Stimulated activated CD4-positive, alpha-beta T cell treated with anti-CD3 and anti-CD28 coated beads, Interleukin-4, amount 100 ng/mL, for 1 hour (primary cell): ENCODE data around the gene XPNPEP2.

Source experiments
- DNase-seq: peaks from one replicate; pipeline ENCODE4 v3.0.0-alpha.2; 2020

Gene XPNPEP2

GRCh38 chrX:129781680-129782495 lies 43.1 kb downstream of the XPNPEP2 start:
- peak; percentile 37 for DNase-seq

GRCh38 chrX:129782706-129783105 lies 43.9 kb downstream of the XPNPEP2 start:
- DNase-seq = no peak

GRCh38 chrX:129783291-129783713 lies 44.5 kb downstream of the XPNPEP2 start:
- DNase-seq = peak; percentile 34

GRCh38 chrX:129784371-129784770 lies 45.6 kb downstream of the XPNPEP2 start:
- DNase-seq = no peak

GRCh38 chrX:129785160-129785947 lies 46.6 kb downstream of the XPNPEP2 start:
- DNase-seq = no peak

GRCh38 chrX:129786210-129786651 lies 47.5 kb downstream of the XPNPEP2 start:
- no peak for DNase-seq

GRCh38 chrX:129787336-129788055 lies 48.7 kb downstream of the XPNPEP2 start:
- no peak for DNase-seq

- no peak for DNase-seq
Observed at GRCh38 chrX:129788527-129788926, 49.7 kb downstream of the XPNPEP2 start.

GRCh38 chrX:129790146-129790545 lies 51.4 kb downstream of the XPNPEP2 start:
- DNase-seq = no peak

GRCh38 chrX:129790808-129791207 lies 52.0 kb downstream of the XPNPEP2 start:
- no peak for DNase-seq

GRCh38 chrX:129791336-129791735 lies 52.6 kb downstream of the XPNPEP2 start:
- no peak for DNase-seq

GRCh38 chrX:129791961-129792570 lies 53.3 kb downstream of the XPNPEP2 start:
- DNase-seq = no peak

- no peak for DNase-seq
Observed at GRCh38 chrX:129792586-129793291, 54.0 kb downstream of the XPNPEP2 start.

GRCh38 chrX:129793604-129794191 lies 54.9 kb downstream of the XPNPEP2 start:
- no peak for DNase-seq

- no peak for DNase-seq
Observed at GRCh38 chrX:129795584-129795983, 56.8 kb downstream of the XPNPEP2 start.

- DNase-seq = no peak
Observed at GRCh38 chrX:129797251-129797906, 58.6 kb downstream of the XPNPEP2 start.

- DNase-seq = no peak
Observed at GRCh38 chrX:129798456-129798855, 59.7 kb downstream of the XPNPEP2 start.

- DNase-seq = peak; percentile 39
Observed at GRCh38 chrX:129798888-129799287, 60.1 kb downstream of the XPNPEP2 start.

GRCh38 chrX:129800186-129800585 lies 61.4 kb downstream of the XPNPEP2 start:
- DNase-seq = no peak

GRCh38 chrX:129802863-129803262 lies 64.1 kb downstream of the XPNPEP2 start:
- no peak for DNase-seq

- DNase-seq = no peak
Observed at GRCh38 chrX:129804806-129805205, 66.0 kb downstream of the XPNPEP2 start.
